ENCODE measurements around the gene GP1BB.

GRCh38 chr22:19703869-19704268 is 19.5 kb upstream of the GP1BB start:
- TF ChIP-seq, protein P1, sequence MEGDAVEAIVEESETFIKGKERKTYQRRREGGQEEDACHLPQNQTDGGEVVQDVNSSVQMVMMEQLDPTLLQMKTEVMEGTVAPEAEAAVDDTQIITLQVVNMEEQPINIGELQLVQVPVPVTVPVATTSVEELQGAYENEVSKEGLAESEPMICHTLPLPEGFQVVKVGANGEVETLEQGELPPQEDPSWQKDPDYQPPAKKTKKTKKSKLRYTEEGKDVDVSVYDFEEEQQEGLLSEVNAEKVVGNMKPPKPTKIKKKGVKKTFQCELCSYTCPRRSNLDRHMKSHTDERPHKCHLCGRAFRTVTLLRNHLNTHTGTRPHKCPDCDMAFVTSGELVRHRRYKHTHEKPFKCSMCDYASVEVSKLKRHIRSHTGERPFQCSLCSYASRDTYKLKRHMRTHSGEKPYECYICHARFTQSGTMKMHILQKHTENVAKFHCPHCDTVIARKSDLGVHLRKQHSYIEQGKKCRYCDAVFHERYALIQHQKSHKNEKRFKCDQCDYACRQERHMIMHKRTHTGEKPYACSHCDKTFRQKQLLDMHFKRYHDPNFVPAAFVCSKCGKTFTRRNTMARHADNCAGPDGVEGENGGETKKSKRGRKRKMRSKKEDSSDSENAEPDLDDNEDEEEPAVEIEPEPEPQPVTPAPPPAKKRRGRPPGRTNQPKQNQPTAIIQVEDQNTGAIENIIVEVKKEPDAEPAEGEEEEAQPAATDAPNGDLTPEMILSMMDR (IDR thresholded peaks at IDR 0.05): no peak
- TF ChIP-seq POLR2A (IDR thresholded peaks at IDR 0.05): no peak

All from tibial nerve (tissue), 3 donors.